Skin epidermis (tissue), 12 donors: ENCODE results near the gene HLCS.

Experiments
- H3K27ac ChIP-seq, 21 experiments: fragments of 200-600 bp; sonication (generic) in 11 of 21; one replicate each; pipeline ENCODE4 v1.5.0; 2020; ENCODE audit warnings: mild to moderate bottlenecking in 3 of 21, inconsistent platforms in 2 of 21, moderate library complexity in 2 of 21
- H3K4me3 ChIP-seq, 7 experiments: fragments of 200-600 bp; sonication (generic) in 2 of 7; one replicate each; pipeline ENCODE4 v1.5.0; 2020; ENCODE audit warnings: inconsistent platforms in 2 of 7, mild to moderate bottlenecking in 2 of 7, moderate library complexity in 1 of 7

HLCS gene

GRCh38 chr21:36922861-36923260 lies 43.6 kb downstream of the HLCS start:
- Histone ChIP-seq H3K27ac (no peak overlapping the region), H3K4me3 (no peak overlapping the region)

GRCh38 chr21:36918291-36918690 lies 48.2 kb downstream of the HLCS start:
- Histone ChIP-seq H3K4me3 (no peak overlapping the region), H3K27ac (no peak overlapping the region)

DNA sequence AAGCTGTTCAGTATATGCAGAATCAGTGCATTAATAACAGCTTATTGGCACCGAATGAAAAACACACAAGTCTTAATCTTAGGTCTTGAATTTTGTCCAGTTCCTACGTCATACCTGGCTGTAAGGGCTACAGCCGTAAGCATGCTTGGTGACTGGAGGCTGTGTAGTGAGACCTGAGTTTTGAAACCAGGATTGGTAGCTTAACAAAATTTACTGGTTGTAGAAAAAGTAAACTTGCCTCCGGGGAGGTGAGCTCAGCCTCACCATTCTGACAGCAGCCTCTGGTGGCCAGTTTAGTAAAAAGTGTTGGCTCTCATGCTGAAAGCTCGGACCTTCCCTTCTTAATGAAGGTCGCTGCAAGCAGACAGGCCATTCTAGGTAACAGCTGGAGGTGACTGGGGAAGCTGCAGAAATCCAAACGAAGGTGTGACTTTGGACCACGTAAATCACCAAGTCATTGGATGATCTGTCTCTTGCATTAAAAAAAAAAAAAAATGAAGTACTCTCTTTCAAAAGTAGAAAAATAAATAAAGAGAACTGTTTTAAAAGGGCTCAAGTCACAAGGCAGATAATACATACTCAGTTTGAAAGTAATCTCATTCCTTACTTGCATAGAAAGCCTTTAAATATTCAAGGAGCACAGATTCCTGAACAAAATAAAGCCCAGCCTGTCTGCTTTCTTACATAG lies 48.9 kb downstream of the HLCS start:
- H3K27ac ChIP-seq = no peak overlapping the region

DNA sequence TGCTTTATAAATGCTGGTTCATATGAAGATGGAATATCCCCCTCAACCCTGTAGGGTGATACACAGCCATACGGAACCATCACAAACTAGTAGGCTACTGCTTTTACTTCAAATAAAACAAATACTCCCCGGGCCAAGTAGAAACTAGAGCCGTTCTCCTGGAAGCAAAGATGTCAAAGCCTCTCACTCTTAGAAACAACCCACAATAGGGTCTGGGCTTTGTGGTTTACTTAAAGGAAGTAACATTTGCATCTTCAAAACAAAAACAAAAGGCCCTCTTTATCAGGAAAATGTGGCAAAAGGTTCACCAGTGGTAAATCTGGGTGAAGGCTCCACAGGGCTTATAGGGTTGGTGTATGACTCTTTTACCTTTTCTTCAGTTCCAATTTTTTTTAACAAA lies 49.8 kb downstream of the HLCS start:
- Histone ChIP-seq H3K4me3 (no peak overlapping the region), H3K27ac (no peak overlapping the region)

More for the DNA sequence above, 48.9 kb downstream of the HLCS start:
- H3K4me3 ChIP-seq = no peak overlapping the region

DNA sequence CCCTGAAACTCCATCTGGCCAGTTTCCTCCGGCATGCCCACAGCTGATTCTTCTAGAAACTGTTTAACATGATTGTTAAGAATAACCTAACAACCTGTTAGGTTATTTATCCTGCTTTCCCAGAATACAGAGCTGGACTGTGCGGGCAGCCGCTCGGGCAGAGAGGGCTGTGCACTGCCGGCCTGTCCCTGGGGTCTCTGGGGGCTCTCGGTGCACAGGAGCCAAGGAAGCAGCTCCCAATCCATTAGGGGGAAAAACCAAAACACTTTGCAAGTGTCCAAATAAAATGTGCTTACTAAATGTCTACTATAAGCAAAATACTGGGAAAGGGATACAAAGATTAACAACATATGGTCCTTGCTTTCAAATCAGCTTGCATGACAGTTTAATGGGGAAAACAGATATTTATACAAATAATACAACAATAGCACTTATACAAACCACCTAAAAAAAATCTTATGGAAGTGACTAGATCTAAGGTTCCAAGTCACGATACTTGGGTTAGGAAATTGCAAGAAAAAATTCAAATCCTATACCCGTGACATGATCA lies 50.7 kb downstream of the HLCS start:
- no peak overlapping the region for H3K27ac ChIP-seq
- H3K4me3 ChIP-seq = no peak overlapping the region

GRCh38 chr21:36915014-36915695 lies 51.3 kb downstream of the HLCS start:
- Histone ChIP-seq H3K4me3 (no peak overlapping the region), H3K27ac (no peak overlapping the region)

DNA sequence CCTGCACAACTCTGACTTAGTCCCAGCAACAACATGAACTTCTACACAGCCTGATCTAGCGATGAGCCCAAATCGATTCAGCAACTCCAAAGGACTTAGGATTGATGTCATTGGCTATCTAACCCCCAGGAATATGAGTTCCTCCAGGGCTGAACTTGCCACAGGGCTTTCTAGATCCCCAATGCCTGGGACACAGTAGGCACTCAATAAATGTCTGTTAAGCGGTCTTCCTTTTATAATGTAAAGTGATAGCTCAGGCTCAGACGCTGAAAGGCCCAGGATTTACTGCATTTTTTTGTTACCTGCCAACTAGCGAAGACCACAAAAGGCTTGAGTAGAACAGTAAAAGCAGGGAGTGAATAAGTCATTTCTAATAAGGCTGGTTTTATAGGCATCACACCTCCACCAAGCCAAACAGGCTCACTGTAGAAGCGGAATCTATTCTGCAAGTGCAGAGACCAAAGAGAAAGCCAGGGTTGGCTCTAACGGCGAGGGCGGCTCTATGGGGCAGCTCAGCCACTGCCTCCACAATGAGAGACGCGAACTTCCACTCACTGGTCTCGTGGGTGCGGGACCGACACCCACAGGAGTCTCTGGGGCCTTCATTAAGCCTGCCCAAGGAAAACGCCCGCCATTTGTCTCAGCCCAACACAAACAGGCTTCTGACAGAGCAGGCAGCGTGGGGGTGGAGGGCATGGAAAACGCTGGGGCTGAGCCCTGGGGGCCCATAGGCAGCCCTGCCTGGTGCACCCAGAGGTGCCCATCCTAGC lies 52.0 kb downstream of the HLCS start:
- no peak overlapping the region for H3K27ac ChIP-seq
- H3K4me3 ChIP-seq = no peak overlapping the region

DNA sequence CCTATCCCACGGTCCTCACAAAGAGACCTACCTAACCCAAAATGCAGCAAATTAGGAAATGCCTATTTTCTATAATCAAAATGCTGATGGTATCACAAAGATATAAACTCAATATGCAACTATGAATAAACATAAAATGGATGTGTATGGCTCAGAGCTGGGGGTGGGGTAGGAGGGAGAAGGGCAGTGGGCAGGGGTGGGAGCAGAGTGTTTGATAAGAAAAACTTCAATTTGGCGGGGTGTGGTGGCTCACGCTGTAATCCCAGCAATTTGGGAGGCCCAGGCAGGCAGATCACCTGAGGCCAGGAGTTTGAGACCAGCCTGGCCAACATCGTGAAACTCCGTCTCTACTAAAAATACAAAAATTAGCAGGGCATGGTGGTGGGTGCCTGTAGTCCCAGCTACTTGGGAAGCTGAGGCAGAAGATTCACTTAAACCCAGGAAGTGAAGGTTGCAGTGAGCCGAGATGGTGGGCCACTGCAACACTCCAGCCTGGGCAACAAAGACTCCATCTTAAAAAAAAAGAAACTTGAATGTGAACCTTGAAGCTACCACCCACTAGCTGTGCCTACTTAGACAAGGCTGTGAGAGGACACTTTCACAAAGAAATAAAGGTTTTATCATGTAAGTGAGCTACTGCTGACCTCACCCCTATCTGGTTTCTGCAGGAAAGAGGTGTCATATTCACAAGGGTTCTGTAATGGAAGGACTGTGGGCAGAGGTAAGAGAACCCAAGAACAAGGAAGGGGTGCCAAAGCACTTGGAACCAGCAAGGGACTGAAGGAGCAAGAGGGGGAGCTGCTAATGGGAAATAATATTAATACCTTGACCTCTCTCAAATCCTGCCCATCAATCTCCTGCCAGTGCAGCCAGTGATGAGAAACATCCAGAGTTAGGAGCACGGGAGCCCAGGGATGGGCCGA lies 53.0 kb downstream of the HLCS start:
- no peak overlapping the region for H3K4me3 ChIP-seq

DNA sequence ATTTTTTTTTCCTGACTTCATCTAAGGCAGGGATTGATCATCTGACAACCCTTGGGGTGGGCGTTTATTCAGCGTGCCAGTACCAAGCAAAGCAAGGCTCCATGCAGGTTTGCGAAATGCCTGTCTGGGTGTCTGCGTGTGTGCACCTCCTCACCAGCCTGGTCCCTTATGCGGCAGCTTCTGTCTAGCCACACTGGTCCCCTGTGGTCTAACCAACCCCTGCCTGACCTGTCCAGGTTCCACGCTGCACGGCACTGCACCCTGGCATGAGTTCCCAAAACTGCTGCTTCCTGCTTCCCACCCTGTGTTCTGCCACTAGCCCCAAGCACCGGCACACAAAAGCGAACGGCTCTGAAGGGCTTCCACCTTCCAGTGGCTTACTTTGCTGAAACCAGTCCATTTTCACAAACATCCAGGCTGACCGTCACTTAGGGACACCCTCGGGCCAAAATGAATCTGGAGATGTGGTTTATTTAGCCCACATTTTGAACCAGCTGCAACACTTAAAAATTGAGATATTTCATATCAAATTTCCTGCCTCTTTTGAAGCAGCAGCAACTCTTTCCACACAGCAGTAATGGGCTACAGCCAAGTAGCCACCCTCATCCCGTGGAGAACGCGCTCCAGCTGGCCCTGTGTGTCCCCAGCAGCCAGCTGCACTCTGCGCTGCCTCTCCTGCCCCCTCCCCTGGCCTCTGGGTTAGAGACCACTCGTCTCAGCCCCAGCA lies 55.7 kb downstream of the HLCS start:
- Histone ChIP-seq H3K4me3 (no peak overlapping the region), H3K27ac (peak overlapping the region in 2 of 21 experiments; percentile 15 to 51)

More for the DNA sequence above, 53.0 kb downstream of the HLCS start:
- H3K27ac ChIP-seq = no peak overlapping the region

GRCh38 chr21:36909901-36910561 lies 56.4 kb downstream of the HLCS start:
- peak overlapping the region in 4 of 21 experiments; percentile 13 to 51 (median 26) for H3K27ac ChIP-seq
- H3K4me3 ChIP-seq = no peak overlapping the region

DNA sequence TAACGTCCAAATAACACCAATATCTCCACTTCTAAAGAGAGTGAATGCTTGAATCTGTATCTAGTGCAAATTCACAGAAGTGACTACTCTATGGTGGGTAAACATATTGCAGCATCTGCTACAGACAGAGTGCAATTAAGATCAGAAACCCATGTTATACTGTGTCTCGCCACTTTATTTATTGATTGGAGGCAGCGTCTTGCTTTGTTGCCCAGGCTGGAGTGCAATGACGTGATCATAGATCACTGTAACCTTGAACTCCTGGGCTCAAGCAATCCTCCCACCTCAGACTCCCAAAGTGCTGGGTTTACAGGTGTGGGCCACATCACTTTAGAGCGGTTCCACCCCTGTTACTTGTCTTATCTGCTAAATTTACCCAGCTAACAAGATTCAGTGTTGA lies 57.0 kb downstream of the HLCS start:
- Histone ChIP-seq H3K4me3 (no peak overlapping the region), H3K27ac (peak overlapping the region in 3 of 21 experiments; percentile 10 to 38 (median 13))

GRCh38 chr21:36908260-36908908 lies 58.1 kb downstream of the HLCS start:
- Histone ChIP-seq H3K27ac (no peak overlapping the region), H3K4me3 (no peak overlapping the region)

DNA sequence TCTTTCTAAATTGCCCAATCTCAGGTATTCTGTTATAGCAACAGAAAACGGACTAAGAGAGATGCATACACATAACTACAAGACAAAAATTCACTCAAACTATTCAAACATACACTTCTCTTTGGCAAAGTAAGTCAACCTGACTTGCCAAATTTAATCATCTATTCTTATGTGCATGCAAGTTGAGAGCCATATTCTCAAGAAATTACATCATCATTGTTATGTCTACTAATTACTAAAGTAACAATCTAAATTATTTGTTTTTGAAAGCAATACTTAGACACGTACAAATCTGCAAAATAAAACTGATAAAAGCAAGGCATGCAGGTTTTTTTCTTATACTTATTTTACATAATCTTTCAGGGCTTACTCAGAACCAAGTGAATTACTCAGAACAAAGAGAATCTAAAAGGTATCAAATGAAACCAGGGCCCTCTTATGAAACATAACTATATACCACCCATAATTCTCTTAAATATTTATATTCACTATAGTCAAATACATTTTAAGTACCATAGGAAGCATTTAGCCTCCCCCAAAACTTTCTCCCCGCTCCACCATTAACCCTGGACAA lies 62.3 kb downstream of the HLCS start:
- H3K4me3 ChIP-seq = no peak overlapping the region
- H3K27ac ChIP-seq = no peak overlapping the region

- Histone ChIP-seq H3K27ac (no peak overlapping the region), H3K4me3 (no peak overlapping the region)
Observed at GRCh38 chr21:36902793-36903192, 63.7 kb downstream of the HLCS start.

DNA sequence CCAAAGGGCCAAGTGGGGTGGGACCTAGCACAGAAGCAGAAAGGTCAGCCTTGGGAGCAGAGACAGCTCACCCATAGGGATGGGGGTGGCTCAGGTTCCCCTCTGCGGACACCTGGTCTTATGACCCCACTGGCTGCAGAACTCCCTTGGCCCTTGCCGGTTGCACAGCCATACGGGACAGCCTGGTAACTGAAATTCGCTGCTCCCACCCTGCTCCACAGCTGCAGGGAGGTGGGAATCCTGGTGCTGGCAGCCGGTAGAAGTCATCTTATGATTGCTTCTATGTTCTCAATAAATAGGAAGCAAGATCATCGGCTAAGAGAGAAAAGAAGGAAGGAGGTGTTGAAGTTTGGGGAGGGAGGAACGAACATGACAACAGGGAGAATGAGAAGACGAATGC lies 64.1 kb downstream of the HLCS start:
- no peak overlapping the region for H3K27ac ChIP-seq
- H3K4me3 ChIP-seq = no peak overlapping the region

DNA sequence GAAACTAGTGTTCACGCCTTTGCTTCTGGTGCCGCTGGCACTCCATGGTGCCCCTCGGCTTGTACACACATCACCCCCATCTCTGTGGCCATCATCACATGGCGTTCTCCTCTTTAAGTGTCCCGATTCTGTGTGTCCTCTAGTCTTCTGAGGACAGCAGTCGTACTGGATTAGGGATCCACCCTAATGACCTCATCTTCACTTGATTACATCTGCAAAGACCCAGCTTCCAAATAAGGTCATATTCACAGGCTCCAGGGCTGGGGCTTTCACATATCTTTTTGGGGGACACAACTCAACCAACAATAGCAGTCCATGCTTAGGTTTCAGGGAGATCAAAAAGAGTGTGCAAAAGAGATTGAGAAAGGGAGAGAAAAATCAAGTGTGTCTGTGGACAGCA lies 64.9 kb downstream of the HLCS start:
- Histone ChIP-seq H3K27ac (no peak overlapping the region), H3K4me3 (no peak overlapping the region)

DNA sequence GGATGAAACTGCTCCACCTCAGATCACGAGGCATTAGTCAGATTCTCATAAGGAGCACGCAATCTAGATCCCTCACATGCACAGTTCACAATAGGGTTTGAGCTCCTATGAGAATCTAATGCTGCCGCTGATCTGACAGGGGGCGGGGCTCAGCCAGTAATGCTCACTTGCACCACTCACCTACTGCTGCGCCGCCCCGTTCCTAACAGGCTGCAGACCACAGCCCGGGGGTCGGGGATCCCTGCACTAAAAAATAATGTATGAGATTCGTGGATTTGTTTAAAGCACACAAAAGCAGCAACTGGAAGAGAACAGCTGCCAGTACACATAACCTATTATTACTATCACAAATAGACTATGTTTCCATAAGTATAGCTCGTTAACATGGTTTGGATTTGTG lies 72.9 kb downstream of the HLCS start:
- no peak overlapping the region for H3K4me3 ChIP-seq
- no peak overlapping the region for H3K27ac ChIP-seq
